D721Med (cell line): Measurements from ENCODE around the gene VPS72.

Experiments used
- DNase-seq: peaks from one replicate; pipeline ENCODE4 v3.0.0; 2011; ENCODE audit warnings: low spot score; ENCODE audit not compliant: insufficient read length
- FAIRE-seq: peaks from 2 replicates; lab custom pipeline; 2011; peaks lifted over from hg19 to GRCh38; lab: Jason Lieb, UNC
- CTCF ChIP-seq: IDR thresholded peaks from 2 replicates; pipeline ENCODE4 v1.5.1; 2012; ENCODE audit warnings: mild to moderate bottlenecking, control low read depth; ENCODE audit not compliant: insufficient read depth; ENCODE audit errors: missing control alignments

VPS72 gene

GRCh38 chr1:151176514-151177045, 13.4 kb downstream of the VPS72 start:
- no peak for TF ChIP-seq CTCF
- FAIRE-seq: no peak
- DNase-seq: no peak

DNA sequence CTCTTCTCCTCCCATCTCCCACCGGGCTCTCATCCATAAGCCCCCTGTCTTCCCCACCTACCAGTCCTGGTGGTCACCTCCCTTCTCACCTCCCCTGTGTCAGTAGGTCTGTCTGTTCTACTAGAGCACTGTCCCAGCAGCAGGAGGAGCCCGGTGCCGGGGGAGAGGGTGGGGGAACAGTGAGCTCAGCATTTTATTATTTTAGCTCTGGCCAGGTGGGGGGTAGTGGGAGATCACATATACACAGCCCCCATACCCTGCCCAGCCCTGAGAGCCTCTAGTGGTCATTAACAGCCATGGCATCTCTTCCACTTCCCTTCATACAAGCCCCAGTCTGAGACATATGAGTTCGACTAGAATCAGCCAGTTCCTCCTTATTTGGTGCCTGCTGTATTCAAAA, 14.1 kb downstream of the VPS72 start, which contains the start of gene TMOD4:
TSS of gene TMOD4 (minus strand) at position 119 of the 400 bp plus-strand sequence. CDS start 1,106 bp downstream, outside the sequence.
- peak; percentile 34 for TF ChIP-seq CTCF
- FAIRE-seq: no peak
- DNase-seq: no peak

GRCh38 chr1:151175041-151175741, 14.8 kb downstream of the VPS72 start:
- DNase-seq (no peak), FAIRE-seq (no peak)
- no peak for TF ChIP-seq CTCF

- FAIRE-seq: no peak
These were observed 18.8 kb downstream of the VPS72 start for GRCh38 chr1:151171190-151171589.

DNA sequence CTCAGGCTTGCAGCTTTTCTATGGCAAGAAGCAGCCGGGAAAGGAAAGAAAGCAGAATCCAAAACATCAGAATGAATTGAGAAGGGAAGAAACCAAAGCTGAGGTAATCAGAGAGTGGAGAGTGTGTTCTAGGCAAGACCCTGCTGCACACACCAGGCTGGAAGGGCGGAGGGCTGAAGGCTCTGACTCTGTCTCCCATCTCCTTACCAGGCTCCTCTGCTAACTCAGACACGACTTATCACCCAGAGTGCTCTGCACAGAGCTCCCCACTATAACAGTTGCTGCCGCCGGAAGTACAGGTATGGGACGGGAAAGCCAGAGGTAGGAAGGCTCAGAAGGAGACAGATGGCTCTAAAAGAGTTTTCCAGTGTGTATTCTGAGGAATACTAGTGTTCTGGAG, 22.9 kb downstream of the VPS72 start:
- FAIRE-seq: no peak
- DNase-seq: no peak
- TF ChIP-seq CTCF: no peak

More at GRCh38 chr1:151171190-151171589, 18.8 kb downstream of the VPS72 start:
- DNase-seq: no peak
- no peak for TF ChIP-seq CTCF

- no peak for FAIRE-seq
- TF ChIP-seq CTCF: no peak
- no peak for DNase-seq
These were observed 23.5 kb downstream of the VPS72 start for GRCh38 chr1:151166505-151166956.
